GM06990 (cell line): Measurements from ENCODE around the gene CCDC30.

Source experiments
- DNase-seq: peaks from one replicate; pipeline ENCODE4 v3.0.0-alpha.2; 2011; ENCODE audit not compliant: insufficient read length; ENCODE audit errors: extremely low read depth
- H3K27me3 ChIP-seq: replicated peaks from 2 replicates; pipeline ENCODE4 v1.6.0; 2011; ENCODE audit warnings: low read length; ENCODE audit not compliant: control insufficient read depth, insufficient read depth
- H3K36me3 ChIP-seq: 2 replicates; pipeline ENCODE4 v1.5.1; 2011; ENCODE audit warnings: low read length; ENCODE audit not compliant: control insufficient read depth, insufficient read depth
- H3K4me3 ChIP-seq: replicated peaks from 2 replicates; pipeline ENCODE4 v1.5.1; 2011; ENCODE audit warnings: low read depth, mild to moderate bottlenecking, control low read depth, low read length
- CTCF ChIP-seq: IDR thresholded peaks from 2 replicates; pipeline ENCODE4 v1.5.1; 2011; ENCODE audit warnings: low read length, control low read depth, mild to moderate bottlenecking, inconsistent platforms; ENCODE audit not compliant: insufficient read depth, poor library complexity, severe bottlenecking

CCDC30 gene

GRCh38 chr1:42682739-42683531 lies 219.8 kb downstream of the CCDC30 start:
- no peaks in the 10 kb centered on the region for H3K36me3 ChIP-seq
- DNase-seq: peak; percentile 87
- TF ChIP-seq CTCF: no peak

GRCh38 chr1:42684139-42684538 lies 221.1 kb downstream of the CCDC30 start:
- Histone ChIP-seq H3K4me3 (peak overlapping the region; percentile 85), H3K27me3 (no peaks in the 10 kb centered on the region), H3K36me3 (no peaks in the 10 kb centered on the region)
- DNase-seq: no peak
- no peak for TF ChIP-seq CTCF

More at GRCh38 chr1:42682739-42683531, 219.8 kb downstream of the CCDC30 start:
- H3K4me3 ChIP-seq: peak overlapping the region; percentile 85
- no peaks in the 10 kb centered on the region for H3K27me3 ChIP-seq

- no peak for TF ChIP-seq CTCF
- H3K36me3 ChIP-seq: no peaks in the 10 kb centered on the region
- H3K4me3 ChIP-seq: peak overlapping the region; percentile 39
- DNase-seq: no peak
- no peaks in the 10 kb centered on the region for H3K27me3 ChIP-seq
These were observed 223.3 kb downstream of the CCDC30 start for GRCh38 chr1:42686418-42686817.

- TF ChIP-seq CTCF: no peak
- Histone ChIP-seq H3K36me3 (peaks cover 2% of the 10 kb centered on the region), H3K4me3 (no peak overlapping the region), H3K27me3 (no peaks in the 10 kb centered on the region)
- DNase-seq: no peak
These were observed 226.8 kb downstream of the CCDC30 start for GRCh38 chr1:42689912-42690311.

GRCh38 chr1:42690477-42691156 lies 227.5 kb downstream of the CCDC30 start:
- Histone ChIP-seq H3K27me3 (no peaks in the 10 kb centered on the region), H3K36me3 (peaks cover 2% of the 10 kb centered on the region), H3K4me3 (peak overlapping the region; percentile 6; the same call in 1 of the 2 replicates)
- DNase-seq: no peak
- TF ChIP-seq CTCF: peak; percentile 24
